Superior temporal gyrus (tissue), 1 donor: ENCODE data around the gene PKIG.
"Not testable (repeated sequence)": the region's sequence is repeated elsewhere in the genome, so short reads cannot be mapped to it uniquely, and the experiment has no call there.

Source experiments
- DNase-seq: peaks from one replicate; pipeline ENCODE4 v3.0.0-alpha.2; 2016; ENCODE audit errors: extremely low spot score

Gene PKIG

DNA sequence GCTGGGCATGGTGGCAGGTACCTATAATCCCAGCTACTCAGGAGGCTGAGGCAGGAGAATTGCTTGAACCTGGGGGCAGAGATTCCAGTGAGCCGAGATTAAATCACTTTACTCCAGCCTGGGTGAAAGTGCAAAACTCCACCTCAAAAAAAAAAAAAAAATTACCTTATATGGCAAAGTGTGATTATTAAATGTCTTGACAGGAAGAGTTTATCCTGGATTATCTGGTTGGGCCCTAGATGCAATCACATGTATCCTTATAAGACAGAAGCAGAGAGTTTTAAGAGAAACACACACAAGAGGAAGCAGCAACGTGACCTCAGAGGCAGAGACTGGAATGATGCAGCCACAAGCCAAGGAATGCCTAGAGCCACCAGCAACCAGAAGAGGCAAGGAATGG lies 58.1 kb downstream of the PKIG start:
- DNase-seq = no peak

GRCh38 chr20:44641325-44641724 lies 58.9 kb downstream of the PKIG start:
- DNase-seq = no peak

DNA sequence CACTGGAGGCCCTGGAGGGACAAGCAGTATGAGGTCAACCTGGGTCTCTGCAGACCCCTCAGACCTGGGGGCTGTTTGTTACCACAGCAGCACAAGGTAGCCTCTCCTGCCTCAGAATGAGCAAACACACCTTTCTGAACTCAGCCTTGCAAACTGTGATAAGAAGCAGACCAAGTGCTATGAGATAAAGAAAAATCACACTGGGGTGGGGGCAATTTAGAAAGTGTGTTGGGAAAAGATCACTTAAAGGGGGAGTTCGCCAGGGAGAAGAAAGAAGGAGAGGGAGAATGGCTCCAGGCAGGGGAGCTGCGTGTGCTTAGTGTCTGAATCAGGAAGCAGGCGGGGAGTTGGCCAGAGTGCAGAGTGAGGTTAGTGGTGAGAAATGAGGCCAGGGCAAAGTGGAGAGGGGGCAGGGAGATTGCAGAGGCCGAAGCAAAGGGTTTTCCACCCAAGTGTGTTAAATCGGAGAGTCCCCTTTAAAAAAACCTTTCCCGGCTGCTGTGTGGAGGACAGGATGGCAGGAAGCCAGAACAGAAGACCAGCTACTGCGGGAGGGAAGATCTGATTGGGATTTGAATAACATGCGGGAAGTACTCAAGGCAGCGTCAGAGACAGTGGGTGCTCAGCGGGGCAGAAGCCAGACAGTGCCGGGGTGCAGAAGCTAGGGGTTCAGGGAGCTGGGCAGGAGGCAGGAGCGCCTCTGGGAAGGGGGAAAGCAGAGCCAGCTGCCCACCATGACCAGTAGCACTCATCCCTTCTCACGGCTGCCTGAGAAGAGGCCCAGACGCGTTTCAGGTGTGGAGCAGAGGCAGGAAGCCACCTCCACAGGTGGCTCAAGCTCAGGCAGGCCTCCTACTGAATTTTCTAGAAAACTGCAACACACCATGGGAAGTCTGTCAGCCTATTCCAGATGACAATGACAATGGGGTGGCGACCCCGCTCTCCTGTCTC lies 60.1 kb downstream of the PKIG start:
- peak; percentile 75 for DNase-seq

DNA sequence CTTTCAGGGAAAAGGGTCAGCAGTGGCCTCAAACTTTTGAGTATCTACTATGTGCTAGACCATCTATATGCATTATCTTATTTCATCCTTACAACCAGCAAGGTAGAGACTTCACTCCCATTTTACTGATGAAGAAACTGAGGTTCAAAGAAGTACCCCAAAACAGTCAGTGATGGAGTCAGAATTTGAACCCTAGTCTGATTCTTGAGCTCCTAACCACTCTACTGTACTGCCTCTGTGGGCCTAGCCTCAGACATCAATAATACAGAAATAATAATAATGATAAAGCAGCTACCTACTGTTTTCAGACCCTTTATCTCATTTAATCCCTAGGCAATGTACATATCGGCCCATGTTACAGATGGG lies 60.8 kb downstream of the PKIG start:
- no peak for DNase-seq

GRCh38 chr20:44643596-44644229 lies 61.3 kb downstream of the PKIG start:
- no peak for DNase-seq

DNA sequence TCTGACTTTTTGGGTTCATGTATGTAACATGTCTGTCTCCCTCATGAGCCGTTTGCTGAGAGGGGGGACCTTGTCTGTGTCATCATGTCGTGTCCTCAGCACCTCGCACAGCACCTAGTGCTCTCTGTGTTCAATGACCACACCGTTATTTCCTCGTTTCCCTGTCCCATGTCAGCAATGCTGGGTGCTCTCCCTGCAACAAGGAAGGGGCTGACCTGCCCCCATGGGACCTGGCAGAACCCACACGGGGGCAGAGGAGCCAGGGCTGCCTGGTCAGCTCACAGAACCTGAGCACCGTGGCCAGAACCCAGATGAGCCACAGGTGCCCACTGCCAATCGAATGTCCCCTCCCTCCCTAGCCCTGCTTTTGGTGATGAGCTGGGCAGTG lies 61.8 kb downstream of the PKIG start:
- DNase-seq = no peak

GRCh38 chr20:44644667-44645131 lies 62.3 kb downstream of the PKIG start:
- no peak for DNase-seq

- DNase-seq = no peak
Observed at GRCh38 chr20:44646023-44646640, 63.8 kb downstream of the PKIG start.

GRCh38 chr20:44646641-44647274 lies 64.4 kb downstream of the PKIG start:
- DNase-seq = no peak

- DNase-seq = no peak
Observed at GRCh38 chr20:44648068-44648467, 65.7 kb downstream of the PKIG start.

DNA sequence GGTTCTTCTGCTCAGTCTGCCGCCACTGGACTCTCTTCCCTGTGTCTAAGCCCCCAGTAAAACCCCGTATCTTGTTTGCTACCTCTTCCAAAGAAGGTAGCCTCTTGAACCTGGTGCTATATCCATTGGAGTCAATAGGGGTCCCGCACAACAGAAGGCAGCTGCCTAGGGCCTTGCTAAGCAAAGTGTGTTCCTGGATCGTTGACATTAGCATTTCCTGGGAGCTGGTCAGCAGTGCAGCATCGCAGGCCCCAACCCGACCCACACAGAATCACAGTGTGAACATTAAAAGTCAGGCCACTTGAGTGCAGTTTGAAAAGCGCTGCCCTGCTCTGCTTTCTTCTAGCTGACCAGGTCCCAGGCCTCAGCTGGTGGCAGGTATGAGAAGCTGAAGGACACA lies 66.2 kb downstream of the PKIG start:
- DNase-seq = no peak

GRCh38 chr20:44649126-44649525 lies 66.7 kb downstream of the PKIG start:
- DNase-seq = no peak

GRCh38 chr20:44649976-44650375 lies 67.6 kb downstream of the PKIG start:
- DNase-seq = no peak

DNA sequence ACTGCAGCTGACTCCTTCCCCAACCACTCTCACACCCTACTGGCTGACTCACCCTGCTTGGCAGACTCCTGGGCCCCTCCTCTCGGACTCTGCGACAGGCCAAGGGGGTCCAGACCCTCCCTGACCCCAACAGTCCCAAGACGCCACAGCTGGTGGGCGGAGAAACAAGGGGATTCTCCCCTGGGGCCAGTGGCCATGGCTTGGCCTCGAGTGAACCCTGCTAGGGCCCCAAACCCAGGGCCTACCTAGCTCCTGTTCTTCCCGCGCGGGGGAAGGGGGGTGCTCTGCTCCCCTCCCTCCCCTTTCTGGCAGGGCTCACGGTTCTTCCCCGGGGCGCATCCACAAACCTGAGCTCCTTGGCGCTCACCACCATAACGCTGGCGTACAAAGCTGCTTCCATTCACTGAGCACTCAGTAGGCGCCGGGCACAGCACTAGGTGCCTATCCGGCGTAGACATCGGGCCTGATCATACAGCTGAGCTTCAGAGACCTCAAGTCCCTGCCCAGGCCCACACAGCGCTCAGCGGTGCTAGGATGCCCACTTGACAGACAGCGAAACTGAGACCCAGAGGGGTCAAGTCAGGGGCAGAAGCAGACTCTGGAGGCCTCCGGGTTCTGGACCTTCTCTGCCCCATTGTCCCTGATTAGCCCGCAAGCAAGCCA lies 68.5 kb downstream of the PKIG start:
- no peak for DNase-seq

DNA sequence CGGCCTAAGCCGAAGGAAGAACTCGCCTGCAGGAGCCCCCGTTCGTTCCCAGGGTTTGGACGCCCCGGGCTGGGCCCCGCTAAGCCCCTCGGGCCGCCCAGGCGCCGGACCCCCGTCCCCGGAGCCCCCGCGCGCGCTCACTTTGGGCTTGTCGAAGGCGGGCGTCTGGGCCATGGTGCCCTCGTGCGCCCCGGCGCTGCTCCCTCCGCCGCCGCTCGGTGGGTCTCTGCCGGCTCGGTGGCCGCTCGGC lies 69.0 kb downstream of the PKIG start:
- no peak for DNase-seq

DNA sequence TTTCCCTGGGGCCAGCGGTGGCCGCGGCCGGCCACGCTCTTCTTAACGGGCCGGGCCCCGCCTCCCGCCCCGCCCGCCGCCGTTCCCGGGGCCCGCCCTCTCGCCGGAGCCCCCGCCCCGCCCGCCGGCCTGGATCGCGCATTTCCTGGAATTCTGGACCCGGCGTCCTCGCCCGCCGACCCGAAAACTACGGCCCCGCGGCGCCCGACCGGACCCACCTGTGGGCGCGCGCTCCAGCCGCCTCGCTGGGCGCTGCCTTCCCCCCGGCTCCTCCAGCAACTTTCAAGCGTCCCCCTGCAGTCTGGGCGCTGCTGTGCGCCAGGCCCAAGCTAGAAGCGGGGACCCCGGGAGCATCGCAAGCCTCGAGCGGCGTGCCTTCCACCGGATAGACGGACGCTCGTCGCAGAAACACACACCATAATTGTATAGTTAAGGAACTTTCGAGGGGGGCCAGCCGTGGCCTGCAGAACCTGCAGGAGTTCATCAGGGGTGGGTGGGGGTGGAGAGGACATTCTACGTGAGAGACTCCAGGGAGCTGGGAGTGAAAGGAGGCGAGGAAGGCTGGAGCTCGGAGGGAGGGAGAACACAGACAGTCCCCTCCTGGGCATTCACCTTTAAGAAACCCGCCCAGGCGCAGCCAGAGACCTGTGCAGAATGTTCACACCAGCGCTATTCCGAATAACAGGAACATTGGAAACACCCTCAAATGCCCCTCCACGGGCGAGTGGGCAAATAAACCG lies 69.5 kb downstream of the PKIG start, which contains the start of gene ADA:
Gene ADA, minus strand, starts transcription at position 16 of the 740 bp plus-strand sequence. CDS start 92 bp downstream, outside the sequence.
- DNase-seq = peak; percentile 32

- no peak for DNase-seq
Observed at GRCh38 chr20:44653546-44653945, 71.2 kb downstream of the PKIG start.

DNA sequence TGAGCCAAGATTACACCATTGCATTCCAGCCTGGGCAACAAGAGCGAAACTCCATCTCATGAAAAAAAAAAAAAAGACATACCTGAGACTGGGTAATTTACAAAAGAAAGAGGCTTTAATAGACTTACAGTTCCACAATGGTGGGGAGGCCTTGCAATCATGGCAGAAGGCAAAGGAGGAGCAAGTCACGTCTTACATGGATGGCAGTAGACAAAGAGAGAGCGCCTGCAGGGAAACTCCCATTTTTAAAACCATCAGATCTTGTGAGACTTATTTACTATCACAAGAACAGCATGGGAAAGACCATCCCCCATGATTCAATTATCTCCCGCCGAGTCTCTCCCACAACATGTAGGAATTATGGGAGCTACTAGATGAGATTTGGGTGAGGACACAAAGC lies 71.8 kb downstream of the PKIG start:
- not testable (repeated sequence) for DNase-seq

DNA sequence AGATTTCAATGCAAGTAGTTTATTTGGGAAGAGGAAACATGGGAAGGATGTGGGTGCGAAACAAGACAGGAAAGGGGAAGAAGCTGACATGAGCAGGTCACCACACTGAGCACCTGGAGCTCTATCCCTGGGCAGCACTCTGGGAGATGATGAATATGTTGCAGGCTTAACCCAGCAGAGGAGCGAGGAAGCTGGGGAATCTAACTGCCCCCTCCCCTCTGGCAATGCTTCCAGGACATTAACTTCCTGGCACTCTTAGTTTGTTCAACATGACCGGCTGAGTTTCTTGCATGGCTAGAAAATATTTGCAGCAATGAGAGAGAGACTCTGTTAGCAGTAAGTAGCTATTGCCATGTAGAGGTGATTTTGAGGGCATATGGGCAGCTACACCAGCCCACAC lies 74.1 kb downstream of the PKIG start:
- no peak for DNase-seq

- no peak for DNase-seq
Observed at GRCh38 chr20:44657875-44658274, 75.5 kb downstream of the PKIG start.

DNA sequence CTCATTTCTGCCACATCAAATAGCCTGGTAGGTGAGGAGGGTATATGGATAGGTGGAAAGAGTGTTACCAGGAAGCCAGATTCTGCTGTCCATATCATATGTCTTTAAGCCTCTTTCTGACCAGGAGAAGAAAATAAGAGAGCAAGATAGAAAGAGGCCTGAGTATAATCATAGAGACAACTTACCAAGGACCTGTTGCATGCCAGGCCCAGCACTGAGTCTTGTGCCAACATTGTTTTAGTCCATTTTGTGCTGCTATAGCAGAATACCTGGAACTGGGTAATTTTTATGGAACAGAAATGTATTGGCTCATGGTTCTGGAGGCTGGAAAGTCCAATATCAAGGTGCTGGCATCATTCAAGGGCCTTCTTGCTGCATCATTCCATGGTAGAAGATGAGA lies 76.4 kb downstream of the PKIG start:
- no peak for DNase-seq
